CD14-positive monocyte (primary cell): ENCODE data around the gene SHB. TPM values are rescaled to one million over a fixed set of nuclear protein-coding genes. Genes with fewer than 3 reads are reported as not detected.
A peak's percentile ranks its signal among the peaks of the same experiment; 100 is the strongest.

Experiments
- DNase-seq, 3 donors: peaks; one replicate each; pipeline ENCODE4 v3.0.0-alpha.2; 2011 to 2022
- H2AFZ ChIP-seq: 2 replicates; pipeline ENCODE4 v1.6.0; 2012; ENCODE audit warnings: mild to moderate bottlenecking, low read depth, low read length, inconsistent platforms; ENCODE audit not compliant: insufficient read depth, poor library complexity, severe bottlenecking
- H3K27ac ChIP-seq, 2 donors: 1 replicate in 1 of 2; 2 replicates in 1 of 2; pipeline ENCODE4 v1.5.1; 2012 to 2013; ENCODE audit warnings: low read length in 2 of 2, control low read depth in 1 of 2, inconsistent platforms in 1 of 2, low read depth in 1 of 2, mild to moderate bottlenecking in 1 of 2
- H3K27me3 ChIP-seq, 2 donors: one replicate each; pipeline versions ENCODE4 v1.6.0 to v1.6.1; 2011 to 2013; ENCODE audit warnings: low read length in 2 of 2; ENCODE audit not compliant: control insufficient read depth in 2 of 2, insufficient read depth in 2 of 2
- H3K36me3 ChIP-seq, 2 donors: replicated peaks in 1 of 2; 1 replicate in 1 of 2; 2 replicates in 1 of 2; pipeline versions ENCODE4 v1.5.1 to v1.6.1; 2012 to 2013; ENCODE audit warnings: low read length in 2 of 2, control low read depth in 1 of 2, inconsistent platforms in 1 of 2, mild to moderate bottlenecking in 1 of 2; ENCODE audit not compliant: insufficient read depth in 2 of 2, control insufficient read depth in 1 of 2
- H3K4me1 ChIP-seq, 2 donors: 1 replicate in 1 of 2; 2 replicates in 1 of 2; pipeline versions ENCODE4 v1.5.1 to v1.6.1; 2012 to 2013; ENCODE audit warnings: low read length in 2 of 2, control low read depth in 1 of 2, inconsistent platforms in 1 of 2, mild to moderate bottlenecking in 1 of 2, moderate library complexity in 1 of 2; ENCODE audit not compliant: insufficient read depth in 2 of 2, control insufficient read depth in 1 of 2
- H3K4me2 ChIP-seq: replicated peaks from 2 replicates; pipeline ENCODE3; 2012; ENCODE audit warnings: low read length, moderate library complexity, mild to moderate bottlenecking; ENCODE audit not compliant: poor library complexity, severe bottlenecking; ENCODE audit errors: extremely low read depth
- H3K4me3 ChIP-seq, 3 experiments: fragments of 200-600 bp in 1 of 3; sonication (generic) in 1 of 3; replicated peaks in 1 of 3; 1 replicate in 2 of 3; 2 replicates in 1 of 3; pipeline ENCODE4 v1.5.1; 2011 to 2013; ENCODE audit warnings: low read length in 3 of 3, mild to moderate bottlenecking in 3 of 3, control low read depth in 2 of 3, low read depth in 2 of 3, inconsistent platforms in 1 of 3, moderate library complexity in 1 of 3
- H3K79me2 ChIP-seq: 2 replicates; pipeline ENCODE4 v1.6.0; 2012; ENCODE audit warnings: mild to moderate bottlenecking, control low read depth, inconsistent platforms, low read length, moderate library complexity; ENCODE audit not compliant: insufficient read depth
- H3K9ac ChIP-seq: 2 replicates; pipeline ENCODE4 v1.6.0; 2017; ENCODE audit warnings: low read length, mild to moderate bottlenecking; ENCODE audit not compliant: insufficient read depth, poor library complexity, severe bottlenecking
- H3K9me3 ChIP-seq, 2 donors: replicated peaks in 1 of 2; 1 replicate in 1 of 2; 2 replicates in 1 of 2; pipeline versions ENCODE4 v1.5.1 to v1.6.1; 2012 to 2013; ENCODE audit warnings: low read length in 2 of 2, control low read depth in 1 of 2; ENCODE audit not compliant: control insufficient read depth in 1 of 2, insufficient read depth in 1 of 2
- H4K20me1 ChIP-seq: 2 replicates; pipeline ENCODE4 v1.6.0; 2012; ENCODE audit warnings: mild to moderate bottlenecking, low read length, control low read depth, moderate library complexity; ENCODE audit not compliant: insufficient read depth
- H3K27ac Mint-ChIP-seq, 7 donors: one replicate each; pipeline ENCODE4 v1.8.0; 2020; ENCODE audit warnings: mild to moderate bottlenecking in 7 of 7, mixed read lengths in 7 of 7, moderate library complexity in 6 of 7, inconsistent platforms in 2 of 7
- H3K27me3 Mint-ChIP-seq, 3 donors: one replicate each; pipeline ENCODE4 v1.8.0; 2021 to 2022; ENCODE audit warnings: low read depth in 3 of 3, mild to moderate bottlenecking in 3 of 3, mixed read lengths in 3 of 3, moderate library complexity in 3 of 3, inconsistent platforms in 1 of 3
- H3K36me3 Mint-ChIP-seq, 2 donors: one replicate each; pipeline ENCODE4 v1.8.0; 2020; ENCODE audit warnings: mixed read lengths in 2 of 2, inconsistent platforms in 1 of 2, mild to moderate bottlenecking in 1 of 2
- H3K4me1 Mint-ChIP-seq: one replicate; pipeline ENCODE4 v1.8.0; 2020; ENCODE audit warnings: mild to moderate bottlenecking, mixed read lengths
- H3K4me3 Mint-ChIP-seq, 2 donors: one replicate each; pipeline ENCODE4 v1.8.0; 2020; ENCODE audit warnings: mild to moderate bottlenecking in 2 of 2, mixed read lengths in 2 of 2, moderate library complexity in 1 of 2
- H3K9me3 Mint-ChIP-seq, 7 donors: one replicate each; pipeline ENCODE4 v1.8.0; 2020 to 2022; ENCODE audit warnings: mixed read lengths in 7 of 7, mild to moderate bottlenecking in 6 of 7, moderate library complexity in 6 of 7, inconsistent platforms in 2 of 7
- CTCF ChIP-seq: fragments of 200-600 bp; IDR thresholded peaks from one replicate; pipeline ENCODE4 v1.8.0; 2022; ENCODE audit warnings: antibody characterized with exemption, mild to moderate bottlenecking
- WGBS: methylation state at CpG from one replicate; pipeline ENCODE4 v1.1.5; 2013; ENCODE audit warnings: missing lambda C conversion rate; ENCODE audit not compliant: insufficient coverage; 5-methylcytosine and 5-hydroxymethylcytosine counted together
- intact Hi-C, 2 donors: fragments of 100-400 bp; cut with micrococcal nuclease; formaldehyde crosslinking; loops; one replicate each; pipeline versions ENCODE4 v1.15.0 to v1.15.1; 2023
- polyA plus RNA-seq, 3 donors: library from polyadenylated mRNA; depleted of rRNA in 1 of 3; unstranded in 2 of 3; stranded (reverse) in 1 of 3; fragments of 300-500 nt in 2 of 3; fragments of >200 nt in 1 of 3; fragmentation: Illumina TruSeq in 2 of 3; gene quantifications; 1 replicate in 2 of 3; 2 replicates in 1 of 3; pipeline ENCODE4 v1.2.3, GENCODE V29; 2012 to 2021

Gene SHB
- polyA plus RNA-seq, 3 donors, result 0.27 to 1.3 (median 0.31) TPM

- Histone ChIP-seq H3K27me3 (no peaks in the 10 kb centered on the region), H3K9me3 (no peaks in the 10 kb centered on the region), H3K36me3 (no peaks in the 10 kb centered on the region), H3K4me1 (peaks cover 15 to 21% of the 10 kb centered on the region in 2 donors), H4K20me1 (no peaks in the 10 kb centered on the region), H3K27ac (no peak overlapping the region), H3K79me2 (no peaks in the 10 kb centered on the region), H3K4me2 (no peak overlapping the region), H2AFZ (no peak overlapping the region), H3K9ac (no peak overlapping the region), H3K4me3 (no peak overlapping the region)
- intact Hi-C loops, result no loop called here
- Mint-ChIP-seq H3K9me3 (no peaks in the 10 kb centered on the region), H3K4me1 (peaks cover 24% of the 10 kb centered on the region), H3K27me3 (peaks cover 0 to 6% (median 3%) of the 10 kb centered on the region in 3 donors), H3K36me3 (no peaks in the 10 kb centered on the region), H3K4me3 (no peak overlapping the region), H3K27ac (peak overlapping the region in 1 of 7 donors; percentile 50)
- TF ChIP-seq CTCF, result no peak
- no peak for DNase-seq
- WGBS, result 100% methylated on average over 2 of the region's 5 CpGs
These were observed 45.4 kb downstream of the SHB start for GRCh38 chr9:38023661-38024035.

- peaks cover 15 to 21% of the 10 kb centered on the region in 2 donors for H3K4me1 ChIP-seq
- H3K9me3 ChIP-seq, result no peaks in the 10 kb centered on the region
- TF ChIP-seq CTCF, result no peak
- H2AFZ ChIP-seq, result no peak overlapping the region
- H3K27me3 Mint-ChIP-seq, result peaks cover 0 to 6% (median 3%) of the 10 kb centered on the region in 3 donors
- WGBS, result 96% methylated on average over 7 of the region's 8 CpGs
- no peaks in the 10 kb centered on the region for H3K36me3 Mint-ChIP-seq
- intact Hi-C loops, result no loop called here
- H3K9ac ChIP-seq, result no peak overlapping the region
- no peaks in the 10 kb centered on the region for H3K27me3 ChIP-seq
- H3K4me2 ChIP-seq, result no peak overlapping the region
- no peaks in the 10 kb centered on the region for H3K36me3 ChIP-seq
- H4K20me1 ChIP-seq, result no peaks in the 10 kb centered on the region
- no peaks in the 10 kb centered on the region for H3K79me2 ChIP-seq
- H3K27ac ChIP-seq, result no peak overlapping the region
- H3K9me3 Mint-ChIP-seq, result no peaks in the 10 kb centered on the region
- H3K4me3 ChIP-seq, result no peak overlapping the region
- H3K27ac Mint-ChIP-seq, result peak overlapping the region in 1 of 7 donors; percentile 45
- peaks cover 24% of the 10 kb centered on the region for H3K4me1 Mint-ChIP-seq
- DNase-seq, result no peak
- no peak overlapping the region for H3K4me3 Mint-ChIP-seq
These were observed 46.0 kb downstream of the SHB start for GRCh38 chr9:38022995-38023394.
